A549 (cell line): ENCODE results near the gene SUOX. TPM values are rescaled to one million over a fixed set of nuclear protein-coding genes. Genes with fewer than 3 reads are reported as not detected.
A peak's percentile ranks its signal among the peaks of the same experiment; 100 is the strongest.

Experiments
- ATAC-seq, 2 experiments: fragments of 200-7000 bp in 1 of 2; fragments of >200 bp in 1 of 2; cut with Nextera tagmentation in 1 of 2; cut with Tn5 transposase in 1 of 2; 3 replicates each; pipeline versions ENCODE4 v1.8.0 to v1.9.1; 2018 to 2020; ENCODE audit warnings: mild to moderate bottlenecking in 1 of 2, moderate library complexity in 1 of 2
- CTCF ChIA-PET: fragments of 300-600 bp; sonication (Branson Sonifier 250); formaldehyde crosslinking; extraction: SDS; loops from one replicate; lab custom pipeline; 2021; ENCODE audit warnings: antibody characterized with exemption, inconsistent platforms; lab: Yijun Ruan, JAX
- POLR2A ChIA-PET: fragments of 350-600 bp; formaldehyde crosslinking; extraction: SDS; loops from one replicate; lab custom pipeline; 2021; ENCODE audit warnings: antibody characterized with exemption, inconsistent platforms; lab: Yijun Ruan, JAX
- DNase-seq, 2 experiments: peaks; one replicate each; pipeline versions ENCODE4 v3.0.0 to v3.0.0-alpha.2; 2011 to 2016; ENCODE audit warnings: low read depth in 1 of 2, low spot score in 1 of 2
- FAIRE-seq: peaks from 2 replicates; lab custom pipeline; 2011; peaks lifted over from hg19 to GRCh38; lab: Jason Lieb, UNC
- H3K27ac ChIP-seq, 2 experiments: fragments of >200 bp; sonication (Bioruptor Twin); formaldehyde crosslinking; 3 replicates each; pipeline ENCODE4 v1.5.1; 2016 to 2017
- H3K4me1 ChIP-seq: fragments of >200 bp; sonication (Bioruptor Twin); formaldehyde crosslinking; 3 replicates; pipeline ENCODE4 v1.6.1; 2016
- H3K4me2 ChIP-seq: fragments of >200 bp; sonication (Bioruptor Twin); formaldehyde crosslinking; 3 replicates; pipeline ENCODE4 v1.6.1; 2016
- H3K4me3 ChIP-seq: fragments of >200 bp; sonication (Bioruptor Twin); formaldehyde crosslinking; 3 replicates; pipeline ENCODE4 v1.5.1; 2016
- H3K9me3 ChIP-seq: fragments of >200 bp; sonication (Bioruptor Twin); formaldehyde crosslinking; 3 replicates; pipeline ENCODE4 v1.6.1; 2016
- CBX8 ChIP-seq: fragments of 200-600 bp; sonication (generic); IDR thresholded peaks from 2 replicates; pipeline ENCODE4 v1.6.1; 2016
- CEBPB ChIP-seq, 2 experiments: fragments of >200 bp in 1 of 2; sonication (Bioruptor Twin) in 1 of 2; formaldehyde crosslinking in 1 of 2; IDR thresholded peaks; 2 replicates each; pipeline ENCODE4 v1.6.1; 2012 to 2016
- CHD4 ChIP-seq: fragments of 200-600 bp; sonication (generic); IDR thresholded peaks from 2 replicates; pipeline ENCODE4 v1.6.1; 2016; ENCODE audit warnings: antibody characterized with exemption, mild to moderate bottlenecking, borderline replicate concordance
- EHMT2 ChIP-seq: fragments of 200-600 bp; sonication (generic); IDR thresholded peaks from 2 replicates; pipeline ENCODE4 v1.6.1; 2016; ENCODE audit warnings: antibody characterized with exemption, low read depth, mild to moderate bottlenecking, moderate library complexity
- ESRRA ChIP-seq: fragments of 150-350 bp; IDR thresholded peaks from 2 replicates; pipeline ENCODE4 v1.6.1; 2014; ENCODE audit warnings: mild to moderate bottlenecking, low read length, borderline replicate concordance
- FOSL2 ChIP-seq, 2 experiments: fragments of 450-650 bp in 1 of 2; fragments of >200 bp in 1 of 2; sonication (Bioruptor Twin) in 1 of 2; formaldehyde crosslinking; IDR thresholded peaks; 2 replicates each; pipeline versions ENCODE4 v1.5.0 to v1.6.1; 2016 to 2020; ENCODE audit warnings: mild to moderate bottlenecking in 1 of 2, moderate library complexity in 1 of 2
- FOXS1 ChIP-seq: fragments of 250-450 bp; sonication (Bioruptor Pico); IDR thresholded peaks from 2 replicates; pipeline ENCODE4 v1.5.0; 2020; ENCODE audit warnings: mild to moderate bottlenecking, moderate library complexity
- GATA3 ChIP-seq: IDR thresholded peaks from 2 replicates; pipeline ENCODE4 v1.6.1; 2012; ENCODE audit warnings: borderline replicate concordance
- JUNB ChIP-seq: fragments of >200 bp; sonication (Bioruptor Twin); formaldehyde crosslinking; IDR thresholded peaks from 2 replicates; pipeline ENCODE4 v1.6.1; 2016
- PHF8 ChIP-seq: fragments of 200-600 bp; sonication (generic); IDR thresholded peaks from 2 replicates; pipeline ENCODE4 v1.6.1; 2016; ENCODE audit warnings: low read depth, mild to moderate bottlenecking, antibody characterized with exemption, moderate library complexity, borderline replicate concordance
- POLR2A ChIP-seq: IDR thresholded peaks from 2 replicates; pipeline ENCODE4 v1.6.1; 2012; ENCODE audit warnings: mild to moderate bottlenecking, low read length
- POLR2AphosphoS2 ChIP-seq: conservative IDR thresholded peaks from 2 replicates; pipeline ENCODE4 v1.6.1; 2012; ENCODE audit warnings: low read length, improper control_type of control experiment, inconsistent platforms
- RARB ChIP-seq: fragments of 250-450 bp; sonication (Bioruptor Pico); IDR thresholded peaks from 2 replicates; pipeline ENCODE4 v1.8.0; 2021; ENCODE audit warnings: mild to moderate bottlenecking, moderate library complexity
- RNF2 ChIP-seq: fragments of 200-600 bp; sonication (generic); IDR thresholded peaks from 2 replicates; pipeline ENCODE4 v1.6.1; 2016; ENCODE audit warnings: low read depth, mild to moderate bottlenecking, antibody characterized with exemption, moderate library complexity, borderline replicate concordance
- SREBF2 ChIP-seq: fragments of 450-650 bp; IDR thresholded peaks from 2 replicates; pipeline ENCODE4 v1.6.1; 2014; ENCODE audit warnings: mild to moderate bottlenecking, moderate library complexity
- TFCP2L1 ChIP-seq: fragments of 250-450 bp; sonication (Bioruptor Pico); IDR thresholded peaks from 2 replicates; pipeline ENCODE4 v1.5.0; 2021; ENCODE audit warnings: mild to moderate bottlenecking
- ZSCAN20 ChIP-seq: fragments of 250-450 bp; sonication (Bioruptor Pico); IDR thresholded peaks from 2 replicates; pipeline ENCODE4 v1.8.0; 2022; ENCODE audit warnings: mild to moderate bottlenecking, moderate library complexity
- WGBS: methylation state at CpG from one replicate; pipeline ENCODE4 v1.1.6; 2017; ENCODE audit errors: missing lambda C conversion rate; 5-methylcytosine and 5-hydroxymethylcytosine counted together
- polyA plus RNA-seq, 4 experiments: library from polyadenylated mRNA; depleted of rRNA in 3 of 4; stranded (reverse); fragments of >200 nt; fragmentation: RNase III in 1 of 4; extraction: RNeasy Plus Mini Kit Qiagen cat#74134 plus additional on column Dnase treatment in 1 of 4; gene quantifications; 2 replicates in 3 of 4; 3 replicates in 1 of 4; pipeline ENCODE4 v1.2.3, GENCODE V29; 2011 to 2017
- TF ChIP-seq, protein P1 (sequence below): fragments of >200 bp; sonication (Bioruptor Twin); formaldehyde crosslinking; IDR thresholded peaks from 3 replicates; pipeline ENCODE4 v1.6.1; 2016
- TF ChIP-seq, protein P2 (sequence below): fragments of >200 bp; sonication (Bioruptor Twin); formaldehyde crosslinking; IDR thresholded peaks from 3 replicates; pipeline ENCODE4 v1.5.1; 2016

Gene SUOX
- polyA plus RNA-seq, 2 of the 4 experiments (the other 2 are of a cell fraction) = 13.6 to 15.6 TPM

DNA sequence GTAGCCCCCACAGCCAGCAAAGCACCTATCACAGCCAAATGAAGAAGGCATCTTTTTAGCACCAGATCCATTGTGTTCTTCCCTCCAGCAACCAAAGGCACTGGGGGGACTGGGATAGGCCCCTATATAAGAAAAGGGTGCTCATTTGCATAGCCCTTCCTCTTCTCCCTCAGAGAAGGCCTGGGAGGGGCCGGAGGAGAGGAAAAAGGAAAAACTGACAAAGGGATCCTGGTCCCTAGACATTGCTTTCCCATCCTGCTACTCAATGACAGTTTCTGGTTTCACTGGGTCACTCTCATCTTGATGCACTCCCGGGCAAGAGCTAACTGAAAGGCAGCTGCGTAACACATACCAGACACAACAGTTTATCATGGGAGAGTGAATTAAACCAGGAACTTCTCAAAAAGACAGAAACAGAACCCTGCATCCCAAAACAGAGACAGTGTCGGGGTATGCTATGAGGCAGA is 31.1 kb upstream of the SUOX start, which contains the start of gene PMEL (continued):
- no peak for TF ChIP-seq FOXS1 (CRISPR knock-in tag)
- TF ChIP-seq CHD4 = no peak
- no peak for TF ChIP-seq TFCP2L1 (CRISPR knock-in tag)
- TF ChIP-seq RNF2 = no peak
- TF ChIP-seq POLR2AphosphoS2 = no peak

DNA sequence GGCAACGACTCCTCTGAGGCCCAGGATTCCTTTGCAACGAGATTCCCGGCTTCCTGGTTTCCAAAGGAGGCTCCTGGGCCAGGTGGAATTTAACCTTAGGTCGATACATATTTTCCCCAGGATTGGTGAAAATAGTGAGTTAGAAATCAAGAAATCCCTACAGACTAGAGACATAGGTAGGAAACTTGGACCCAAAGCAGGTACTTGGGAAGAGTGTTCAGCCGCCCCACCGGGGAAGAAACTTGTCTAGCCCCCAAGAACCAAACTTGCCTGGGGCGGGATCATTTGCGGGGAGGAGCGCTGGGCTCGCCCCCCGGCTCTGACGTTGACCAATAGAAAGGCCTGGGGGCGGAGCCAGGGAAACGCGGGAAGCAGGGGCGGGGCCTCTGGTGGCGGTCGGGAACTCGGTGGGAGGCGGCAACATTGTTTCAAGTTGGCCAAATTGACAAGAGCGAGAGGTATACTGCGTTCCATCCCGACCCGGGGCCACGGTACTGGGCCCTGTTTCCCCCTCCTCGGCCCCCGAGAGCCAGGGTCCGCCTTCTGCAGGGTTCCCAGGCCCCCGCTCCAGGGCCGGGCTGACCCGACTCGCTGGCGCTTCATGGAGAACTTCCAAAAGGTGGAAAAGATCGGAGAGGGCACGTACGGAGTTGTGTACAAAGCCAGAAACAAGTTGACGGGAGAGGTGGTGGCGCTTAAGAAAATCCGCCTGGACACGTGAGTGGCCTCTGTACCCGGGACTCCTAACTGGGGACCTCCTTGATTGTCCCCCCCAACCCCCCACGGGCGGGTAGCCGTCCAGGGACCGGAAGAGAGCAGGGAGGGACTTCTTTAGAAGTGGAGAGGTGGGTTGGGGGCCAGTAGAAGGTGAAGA is 30.4 kb upstream of the SUOX start, which contains the start of gene CDK2:
Gene CDK2, plus strand, starts transcription at position 423 of the 874 bp plus-strand sequence. Its CDS starts 179 bp downstream, at position 602.
- peak; percentile 44 for TF ChIP-seq POLR2A
- TF ChIP-seq PHF8 = peak; percentile 60
- no peak for TF ChIP-seq GATA3
- no peak for TF ChIP-seq RARB (CRISPR knock-in tag)
- TF ChIP-seq, protein P1, sequence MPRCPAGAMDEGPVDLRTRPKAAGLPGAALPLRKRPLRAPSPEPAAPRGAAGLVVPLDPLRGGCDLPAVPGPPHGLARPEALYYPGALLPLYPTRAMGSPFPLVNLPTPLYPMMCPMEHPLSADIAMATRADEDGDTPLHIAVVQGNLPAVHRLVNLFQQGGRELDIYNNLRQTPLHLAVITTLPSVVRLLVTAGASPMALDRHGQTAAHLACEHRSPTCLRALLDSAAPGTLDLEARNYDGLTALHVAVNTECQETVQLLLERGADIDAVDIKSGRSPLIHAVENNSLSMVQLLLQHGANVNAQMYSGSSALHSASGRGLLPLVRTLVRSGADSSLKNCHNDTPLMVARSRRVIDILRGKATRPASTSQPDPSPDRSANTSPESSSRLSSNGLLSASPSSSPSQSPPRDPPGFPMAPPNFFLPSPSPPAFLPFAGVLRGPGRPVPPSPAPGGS = 0 out of 3 replicates have a peak, but pooled peaks have one; percentile 27
- TF ChIP-seq, all 56 proteins: peak for 3
- FAIRE-seq (no peak), ATAC-seq (peak; percentile 94 to 96), DNase-seq (peak; percentile 79 to 92)
- no peaks in the 10 kb centered on the region for H3K9me3 ChIP-seq
- ChIA-PET CTCF (interaction anchor here (0.8 to 2.4 kb wide), 3 partner anchors 9 to 36 kb away, joined by 3 to 14 read pairs (median 4); partner anchors contain the start of gene SUOX), POLR2A (no interaction called here)
- H3K27ac ChIP-seq = peak within 1 kb of the TSS; percentile 76 to 86
- peak within 1 kb of the TSS; percentile 83 for H3K4me3 ChIP-seq
- H3K4me2 ChIP-seq = peak within 1 kb of the TSS; percentile 79
- H3K4me1 ChIP-seq = peaks cover 18% of the 10 kb centered on the region; the same call in 2 of the 3 replicates
- WGBS = under 1% methylated on average over 45 of the region's 45 CpGs

DNA sequence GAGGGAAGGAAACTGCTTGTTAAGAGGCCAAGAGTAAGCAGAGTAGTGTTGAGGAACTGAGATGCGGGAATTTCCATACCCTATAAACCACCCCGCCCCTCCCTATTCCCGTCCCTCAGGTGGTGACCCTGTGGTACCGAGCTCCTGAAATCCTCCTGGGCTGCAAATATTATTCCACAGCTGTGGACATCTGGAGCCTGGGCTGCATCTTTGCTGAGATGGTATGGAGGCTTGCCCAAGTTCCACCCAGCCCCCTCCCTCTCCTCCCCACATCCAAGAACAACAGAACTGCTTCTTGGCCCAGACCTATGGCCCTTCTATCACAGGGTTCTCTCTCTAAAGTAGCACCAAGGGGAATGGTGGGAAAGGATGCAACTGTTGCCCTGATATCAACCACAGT is 27.7 kb upstream of the SUOX start:
- no peaks in the 10 kb centered on the region for H3K9me3 ChIP-seq
- H3K4me1 ChIP-seq = peaks cover 31% of the 10 kb centered on the region; the same call in 2 of the 3 replicates
- no peak overlapping the region for H3K27ac ChIP-seq
- ATAC-seq (no peak), DNase-seq (no peak), FAIRE-seq (no peak)
- POLR2A ChIA-PET = interaction anchor here (1.3 kb wide), 1 partner anchor 28 kb away, joined by 3 read pairs; the partner anchor contains the start of gene SUOX
- WGBS = 91% methylated on average over 4 of the region's 4 CpGs
- H3K4me2 ChIP-seq = no peak overlapping the region
- CTCF ChIA-PET = interaction anchor here (2.4 kb wide), 1 partner anchor 28 kb away, joined by 14 read pairs; the partner anchor contains the start of gene SUOX
- no peak overlapping the region for H3K4me3 ChIP-seq
- TF ChIP-seq SREBF2 = no peak
- TF ChIP-seq TFCP2L1 (CRISPR knock-in tag) = no peak
- no peak for TF ChIP-seq CHD4
- no peak for TF ChIP-seq CEBPB (IDR thresholded peaks at IDR 0.05)
- no peak for TF ChIP-seq EHMT2
- no peak for TF ChIP-seq FOXS1 (CRISPR knock-in tag)
- TF ChIP-seq JUNB = no peak
- no peak for TF ChIP-seq ZSCAN20 (CRISPR knock-in tag)

DNA sequence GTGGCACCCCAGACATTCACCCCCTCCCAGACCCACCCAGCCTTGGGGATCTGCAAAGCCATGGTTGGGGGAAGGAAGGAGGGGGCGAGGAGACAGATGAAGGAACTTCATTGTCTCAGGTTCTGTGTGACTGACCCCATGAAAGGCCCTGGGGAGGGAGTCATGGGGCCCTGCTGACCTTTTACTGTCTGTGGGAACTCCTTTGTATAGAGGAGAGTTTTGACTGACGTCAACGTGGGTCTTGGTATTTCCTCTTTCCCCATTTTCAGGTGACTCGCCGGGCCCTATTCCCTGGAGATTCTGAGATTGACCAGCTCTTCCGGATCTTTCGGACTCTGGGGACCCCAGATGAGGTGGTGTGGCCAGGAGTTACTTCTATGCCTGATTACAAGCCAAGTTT is 26.3 kb upstream of the SUOX start:
- ChIA-PET POLR2A (no interaction called here), CTCF (interaction anchor here (1.0 to 1.5 kb wide), 2 partner anchors 31 to 103 kb away, joined by 3 read pairs; no protein-coding TSS in a partner anchor)
- no peak overlapping the region for H3K27ac ChIP-seq
- ATAC-seq (no peak), DNase-seq (no peak), FAIRE-seq (no peak)
- H3K9me3 ChIP-seq = no peaks in the 10 kb centered on the region
- WGBS = 94% methylated on average over 7 of the region's 7 CpGs
- H3K4me3 ChIP-seq = no peak overlapping the region
- TF ChIP-seq FOSL2 (IDR thresholded peaks at IDR 0.05) (no peak), FOSL2 (CRISPR knock-in tag; IDR thresholded peaks at IDR 0.05) (no peak), CBX8 (no peak), ESRRA (no peak), ZSCAN20 (CRISPR knock-in tag) (no peak)
- TF ChIP-seq, protein P2, sequence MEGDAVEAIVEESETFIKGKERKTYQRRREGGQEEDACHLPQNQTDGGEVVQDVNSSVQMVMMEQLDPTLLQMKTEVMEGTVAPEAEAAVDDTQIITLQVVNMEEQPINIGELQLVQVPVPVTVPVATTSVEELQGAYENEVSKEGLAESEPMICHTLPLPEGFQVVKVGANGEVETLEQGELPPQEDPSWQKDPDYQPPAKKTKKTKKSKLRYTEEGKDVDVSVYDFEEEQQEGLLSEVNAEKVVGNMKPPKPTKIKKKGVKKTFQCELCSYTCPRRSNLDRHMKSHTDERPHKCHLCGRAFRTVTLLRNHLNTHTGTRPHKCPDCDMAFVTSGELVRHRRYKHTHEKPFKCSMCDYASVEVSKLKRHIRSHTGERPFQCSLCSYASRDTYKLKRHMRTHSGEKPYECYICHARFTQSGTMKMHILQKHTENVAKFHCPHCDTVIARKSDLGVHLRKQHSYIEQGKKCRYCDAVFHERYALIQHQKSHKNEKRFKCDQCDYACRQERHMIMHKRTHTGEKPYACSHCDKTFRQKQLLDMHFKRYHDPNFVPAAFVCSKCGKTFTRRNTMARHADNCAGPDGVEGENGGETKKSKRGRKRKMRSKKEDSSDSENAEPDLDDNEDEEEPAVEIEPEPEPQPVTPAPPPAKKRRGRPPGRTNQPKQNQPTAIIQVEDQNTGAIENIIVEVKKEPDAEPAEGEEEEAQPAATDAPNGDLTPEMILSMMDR = no peak
- H3K4me1 ChIP-seq = peaks cover 37% of the 10 kb centered on the region; the same call in 2 of the 3 replicates
- H3K4me2 ChIP-seq = no peak overlapping the region
